IPS DF 4.7 (cell line): ENCODE measurements around the gene CACTIN.
"Not testable (repeated sequence)": the region's sequence is repeated elsewhere in the genome, so short reads cannot be mapped to it uniquely, and the experiment has no call there.

Source experiments
- DNase-seq: peaks from one replicate; pipeline ENCODE4 v3.0.0-alpha.2; 2013; ENCODE audit warnings: low spot score; ENCODE audit errors: extremely low read depth

The CACTIN gene

DNA sequence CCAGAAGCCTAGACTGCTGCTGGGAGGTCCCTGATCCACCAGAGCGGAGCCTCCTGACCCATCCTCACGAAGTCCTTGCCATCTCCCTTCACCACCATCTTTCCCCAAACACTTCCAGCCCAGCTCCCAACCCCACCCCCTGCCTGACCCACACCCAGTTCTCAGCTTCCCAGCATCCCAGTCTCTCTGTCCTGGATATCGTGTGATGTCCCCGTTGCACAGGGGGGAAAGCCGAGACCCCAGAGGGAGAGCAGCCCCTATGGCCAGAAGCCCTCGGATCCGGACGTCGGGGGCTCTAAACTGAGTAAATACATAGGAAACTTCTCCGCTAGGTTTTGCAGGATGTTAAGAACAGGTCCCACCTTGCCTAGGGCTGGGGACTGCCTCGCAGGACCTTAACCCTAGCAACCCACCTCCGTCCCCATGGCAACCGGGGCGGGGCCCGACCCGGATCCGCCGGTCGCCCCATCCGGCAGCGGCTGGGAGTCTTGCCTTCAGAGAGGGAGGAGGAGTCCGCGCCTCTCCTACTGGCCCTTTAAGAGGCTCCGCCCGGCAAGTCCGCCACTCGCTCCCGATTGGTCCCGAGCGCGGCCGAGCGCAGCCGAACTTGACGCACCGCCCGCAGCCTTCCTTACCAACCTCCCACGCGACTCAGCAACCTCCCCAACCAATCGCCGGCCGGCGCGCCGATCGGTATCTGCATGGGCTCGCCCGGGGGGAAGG, 54.3 kb downstream of the CACTIN start:
- peak; percentile 96 for DNase-seq

DNA sequence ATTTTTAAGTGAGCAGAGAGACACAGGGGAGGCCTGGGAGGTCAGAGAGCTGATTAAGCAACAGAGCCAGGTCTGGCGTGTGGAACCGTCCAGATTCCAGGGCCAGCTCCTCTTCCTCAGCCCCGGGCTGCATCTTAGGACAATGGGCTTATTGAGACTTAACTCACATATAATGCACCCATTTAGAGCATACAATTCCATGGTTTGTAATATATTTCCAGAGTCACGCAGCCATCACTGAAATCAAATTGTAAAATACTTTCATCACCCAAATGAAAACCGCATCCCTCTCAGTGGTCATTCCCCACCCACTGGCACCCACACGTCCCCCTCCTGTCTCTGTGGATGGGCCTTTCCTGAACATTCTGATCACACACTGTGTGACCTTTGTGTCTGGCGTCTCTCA, 56.0 kb downstream of the CACTIN start:
- DNase-seq: no peak

DNA sequence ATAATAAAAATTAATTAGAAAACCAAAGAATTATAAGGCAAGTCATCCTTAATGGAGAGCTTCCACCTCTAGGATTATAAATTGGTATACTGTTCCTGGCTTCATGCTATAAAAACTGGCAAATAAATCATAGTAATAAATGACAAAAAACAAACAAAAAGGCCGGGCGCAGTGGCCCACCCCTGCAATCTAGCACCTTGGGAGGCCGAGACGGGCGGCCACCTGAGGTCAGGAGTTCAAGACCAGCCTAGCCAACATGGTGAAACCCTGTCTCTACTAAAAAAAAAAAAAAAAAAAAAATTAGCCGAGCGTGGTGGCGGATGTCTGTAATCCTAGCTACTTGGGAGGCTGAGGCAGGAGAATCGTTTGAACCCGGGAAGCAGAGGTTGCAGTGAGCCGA, 56.5 kb downstream of the CACTIN start:
- not testable (repeated sequence) for DNase-seq

DNA sequence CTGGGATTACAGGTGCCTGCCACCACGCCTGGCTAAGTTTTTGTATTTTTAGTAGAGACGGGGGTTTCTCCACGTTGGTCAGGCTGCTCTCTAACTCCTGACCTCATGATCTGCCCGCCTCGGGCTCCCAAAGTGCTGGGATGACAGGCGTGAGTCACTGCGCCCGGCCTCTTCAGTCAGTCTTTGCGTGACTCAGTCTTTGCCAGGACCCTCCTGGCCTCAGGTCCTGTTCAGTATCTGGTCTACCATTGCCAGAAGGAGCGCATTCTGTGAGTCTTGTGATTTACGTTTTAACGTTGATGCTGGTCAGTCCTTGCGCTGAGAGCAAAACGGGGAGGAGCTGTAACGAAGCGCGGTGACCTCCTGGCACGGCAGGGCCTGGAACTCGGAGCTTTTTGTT, 61.5 kb downstream of the CACTIN start:
- DNase-seq: no peak

DNA sequence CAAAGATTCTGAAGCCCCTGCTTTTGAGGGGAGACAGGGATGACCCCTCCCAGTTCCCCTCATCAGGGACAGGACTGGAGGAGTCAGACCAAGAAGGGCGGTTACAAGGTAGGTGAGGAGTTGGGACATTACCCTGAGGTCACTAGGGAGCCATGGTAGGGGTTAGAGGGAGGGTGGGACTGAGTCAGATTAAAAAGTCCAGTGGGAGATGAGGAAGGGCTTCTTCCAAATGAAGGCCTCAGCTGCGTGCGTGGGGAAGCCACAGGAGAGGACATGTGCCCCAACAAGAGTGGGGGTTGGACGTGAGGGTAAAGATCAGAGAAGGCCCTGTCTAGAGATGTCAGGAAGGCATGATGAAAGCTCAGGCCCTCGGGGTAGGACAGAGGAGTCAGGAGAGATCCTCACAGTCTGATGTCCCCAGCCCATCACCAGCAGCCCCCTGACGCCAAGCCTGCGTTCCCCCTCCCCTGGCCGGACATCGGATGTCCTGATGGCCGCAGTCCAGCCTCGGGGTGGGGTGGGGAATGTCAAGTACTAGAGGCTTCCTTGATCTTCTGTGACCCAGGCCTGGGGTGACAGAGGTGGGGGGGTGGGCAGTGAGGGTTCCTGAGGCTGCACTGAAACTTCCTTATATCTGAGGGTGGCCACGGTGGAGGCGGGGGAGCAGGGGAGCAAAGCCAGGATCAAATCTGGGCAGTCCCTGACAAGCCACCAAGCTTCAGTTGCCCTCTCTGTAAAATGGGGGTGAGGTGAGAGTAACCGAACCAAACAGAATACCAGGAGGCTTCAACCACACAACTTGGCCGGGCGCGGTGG, 62.7 kb downstream of the CACTIN start:
- no peak for DNase-seq
